ENCODE results near the gene KCNRG. TPM values are rescaled to one million over a fixed set of nuclear protein-coding genes. Genes with fewer than 3 reads are reported as not detected.
A peak's percentile ranks its signal among the peaks of the same experiment; 100 is the strongest.
"Not testable (repeated sequence)": the region's sequence is repeated elsewhere in the genome, so short reads cannot be mapped to it uniquely, and the experiment has no call there.

KCNRG gene, protein sequence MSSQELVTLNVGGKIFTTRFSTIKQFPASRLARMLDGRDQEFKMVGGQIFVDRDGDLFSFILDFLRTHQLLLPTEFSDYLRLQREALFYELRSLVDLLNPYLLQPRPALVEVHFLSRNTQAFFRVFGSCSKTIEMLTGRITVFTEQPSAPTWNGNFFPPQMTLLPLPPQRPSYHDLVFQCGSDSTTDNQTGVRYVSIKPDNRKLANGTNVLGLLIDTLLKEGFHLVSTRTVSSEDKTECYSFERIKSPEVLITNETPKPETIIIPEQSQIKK
- polyA plus RNA-seq (2013, experiment 1 of 2; ENCODE audit: insufficient read length) = 0.35 TPM
- 0.48 TPM for polyA plus RNA-seq (2013, experiment 2 of 2; ENCODE audit: insufficient read length)

DNA sequence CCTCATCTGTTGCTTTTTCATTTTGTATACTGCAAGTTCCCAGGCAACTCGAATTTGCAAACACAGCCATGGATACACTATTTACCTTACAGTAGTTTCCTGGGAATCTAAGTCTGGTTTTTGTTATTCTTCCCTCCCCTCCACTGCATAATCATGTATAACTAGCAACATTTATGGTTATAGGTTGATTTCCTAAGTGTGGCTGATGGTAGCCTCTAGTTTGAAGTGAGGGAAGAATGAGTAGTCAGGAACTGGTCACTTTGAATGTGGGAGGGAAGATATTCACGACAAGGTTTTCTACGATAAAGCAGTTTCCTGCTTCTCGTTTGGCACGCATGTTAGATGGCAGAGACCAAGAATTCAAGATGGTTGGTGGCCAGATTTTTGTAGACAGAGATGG lies at the start of gene KCNRG:
KCNRG (plus strand) TSS at position 187 of the 400 bp plus-strand sequence; CDS start at position 237, 50 bp downstream.
- no peak for DNase-seq

DNA sequence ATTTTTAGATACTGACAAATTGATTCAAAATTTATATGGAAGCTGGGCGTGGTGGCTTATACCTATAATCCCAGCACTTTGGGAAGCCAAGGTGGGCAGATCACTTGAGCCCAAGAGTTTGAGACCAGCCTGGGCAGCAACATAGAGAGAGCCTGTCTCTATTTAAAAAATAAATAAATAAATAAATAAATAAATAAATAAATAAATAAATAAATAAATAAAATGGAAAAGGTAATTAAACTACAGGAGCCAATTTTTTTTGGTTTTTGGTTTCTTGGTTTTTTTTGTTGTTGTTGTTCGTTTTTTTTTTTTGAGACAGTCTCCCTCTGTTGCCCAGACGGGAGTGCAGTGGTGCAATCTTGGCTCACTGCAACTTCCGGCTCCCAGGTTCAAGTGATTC lies 47.8 kb upstream of the KCNRG start:
- no peak for DNase-seq

DNA sequence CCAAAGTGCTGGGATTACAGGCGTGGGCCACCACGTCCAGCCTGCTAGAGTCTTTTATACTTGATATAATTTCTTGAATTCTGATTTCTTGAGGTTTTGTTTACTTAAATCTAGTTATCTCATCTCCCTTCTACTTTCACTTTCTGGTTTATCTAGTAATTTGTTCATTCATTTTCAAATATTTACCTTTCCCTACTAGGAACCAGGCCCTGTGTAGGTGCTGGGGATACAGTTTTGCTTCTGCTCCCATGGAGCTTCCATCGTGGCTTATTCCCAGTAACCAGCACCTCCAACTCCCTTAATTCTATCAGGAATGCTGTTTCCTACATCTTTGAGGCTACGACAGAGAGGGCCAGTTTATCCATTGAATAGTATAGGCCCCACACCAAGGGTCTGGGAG lies 42.5 kb upstream of the KCNRG start:
- no peak for DNase-seq

DNA sequence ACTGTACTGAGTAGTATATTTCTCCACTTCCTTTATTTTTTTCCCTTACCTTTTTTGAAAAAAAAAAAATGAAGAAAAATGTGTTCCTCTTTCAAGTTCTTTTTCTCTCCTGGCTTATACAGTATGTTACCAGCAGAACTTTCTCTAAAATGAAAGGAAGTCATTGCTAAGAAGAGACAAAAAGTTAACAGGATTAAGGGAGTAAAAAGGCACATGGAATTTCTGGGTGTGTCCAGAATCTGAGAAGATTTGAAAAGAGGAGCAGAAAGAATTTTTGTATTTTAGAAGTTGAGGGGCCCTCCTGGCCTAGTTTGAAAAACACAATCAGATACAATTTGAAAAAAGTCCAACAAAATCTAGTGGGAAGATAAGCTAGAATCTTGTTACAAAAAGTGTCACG lies 39.4 kb upstream of the KCNRG start:
- DNase-seq = no peak

DNA sequence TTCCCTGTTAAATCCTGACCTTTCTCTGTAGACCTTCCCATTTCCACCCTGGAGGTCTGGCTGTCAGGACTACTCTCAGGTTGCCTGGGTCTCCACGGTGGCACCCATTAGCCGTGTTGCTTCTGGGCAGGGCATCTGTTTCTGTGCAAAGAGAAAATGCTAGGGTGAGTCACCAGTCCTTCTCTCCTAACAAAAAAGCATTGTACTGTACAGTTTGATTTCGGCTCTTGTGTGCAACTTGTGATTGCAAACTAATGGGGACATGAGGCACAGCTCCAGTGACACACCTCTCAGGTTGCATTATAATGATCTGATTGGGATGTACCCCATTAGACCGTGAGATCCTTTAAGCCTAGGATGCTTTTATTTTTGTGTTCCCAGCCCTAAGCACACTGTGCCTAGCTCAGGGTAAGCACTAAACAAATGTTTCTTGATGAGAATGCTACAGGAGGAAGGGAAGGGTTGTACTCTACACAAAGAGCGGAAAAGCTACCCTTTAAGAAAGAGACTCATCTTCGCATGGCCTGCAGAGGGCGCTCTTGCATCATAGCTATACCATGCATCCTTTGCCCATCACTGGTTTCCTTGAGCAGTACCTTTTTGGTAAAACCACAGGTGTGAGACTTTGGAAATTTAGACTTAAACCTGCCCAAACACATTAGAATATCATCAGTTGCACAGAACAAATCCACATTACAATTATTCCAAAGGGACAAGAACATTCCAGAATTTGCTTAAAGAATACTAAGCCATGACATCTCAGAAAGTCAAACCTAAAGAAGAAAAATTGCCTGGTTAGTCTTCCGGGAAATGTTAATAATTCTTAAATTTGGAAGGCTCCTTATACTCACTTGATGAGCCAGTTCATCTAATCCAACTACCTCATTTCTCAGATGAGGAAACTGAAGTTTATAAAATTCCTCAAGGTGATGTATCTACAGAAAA lies 38.7 kb upstream of the KCNRG start:
- DNase-seq = peak; percentile 60

DNA sequence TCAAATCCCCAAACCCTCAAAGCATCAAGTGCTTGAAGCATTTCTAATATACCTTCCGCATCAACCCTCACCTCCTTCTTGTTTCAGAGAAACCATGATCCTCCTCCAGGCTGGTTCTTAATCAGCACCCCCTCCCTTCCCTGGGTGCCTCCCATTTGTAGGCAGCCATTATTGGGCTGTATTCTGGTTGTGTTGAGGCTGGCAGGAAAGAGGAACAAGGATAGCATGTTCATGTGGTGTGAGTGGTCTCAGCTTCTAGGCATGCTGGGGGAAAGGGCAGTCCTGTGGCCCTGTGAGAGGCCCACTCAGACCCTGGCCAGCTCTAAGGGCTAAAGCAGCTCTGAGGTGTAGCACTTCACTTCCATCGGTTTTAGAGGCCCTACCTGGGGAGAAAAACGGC lies 37.3 kb upstream of the KCNRG start:
- no peak for DNase-seq

DNA sequence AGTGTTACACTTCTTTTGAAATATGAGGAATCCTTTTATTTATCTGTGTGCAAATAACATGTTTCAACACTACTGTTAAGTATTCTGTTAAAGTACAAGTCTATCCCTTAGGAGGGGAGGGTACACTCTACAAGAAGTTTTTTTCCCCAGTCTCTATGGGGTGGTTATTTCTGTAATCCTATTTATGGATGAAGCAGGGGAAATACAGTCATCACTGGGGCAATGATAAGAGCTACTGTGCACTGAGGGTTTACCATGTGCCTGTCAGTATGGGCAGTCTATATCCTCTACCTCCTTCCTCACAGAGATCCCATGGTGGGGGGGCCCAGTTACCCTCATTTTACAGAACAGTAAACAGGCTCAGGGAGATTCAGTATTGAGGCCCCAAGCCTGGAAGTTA lies 35.0 kb upstream of the KCNRG start:
- DNase-seq = no peak

DNA sequence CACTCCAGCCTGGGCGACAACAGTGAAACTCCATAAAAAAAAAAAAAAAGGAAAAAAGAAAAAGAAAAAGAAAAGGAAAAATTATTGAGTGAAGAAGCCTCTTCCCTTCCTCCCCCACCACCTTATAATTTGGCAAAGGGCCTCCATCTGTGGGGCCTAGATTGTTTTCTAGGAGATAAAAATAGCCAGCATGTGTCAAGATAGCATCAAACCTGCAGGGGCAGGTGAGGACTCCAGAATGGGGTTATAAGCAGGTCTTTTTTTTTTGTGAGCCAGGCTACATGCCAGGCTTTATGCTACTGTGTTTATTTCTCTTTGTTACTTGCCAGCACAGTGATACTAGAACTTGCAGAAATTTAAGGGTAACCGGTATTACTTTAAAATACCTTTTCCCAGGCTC lies 30.1 kb upstream of the KCNRG start:
- DNase-seq = no peak

DNA sequence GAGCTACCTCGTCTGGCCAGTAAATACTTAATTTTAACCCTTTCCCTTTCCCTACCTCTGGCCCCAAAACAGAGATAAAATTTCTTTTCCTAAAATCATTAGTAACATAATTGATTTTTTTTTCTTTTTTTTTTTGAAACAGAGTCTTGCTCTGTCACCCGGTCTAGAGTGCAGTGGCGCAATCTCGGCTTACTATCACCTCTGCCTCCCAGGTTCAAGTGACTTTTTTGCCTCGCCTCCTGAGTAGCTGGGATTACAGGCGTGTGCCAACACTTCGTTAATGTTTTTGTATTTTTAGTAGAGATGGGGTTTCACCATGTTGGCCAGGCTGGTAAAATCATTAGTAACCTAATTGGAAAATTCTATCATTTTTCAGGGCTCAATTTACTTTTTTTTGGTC lies 28.8 kb upstream of the KCNRG start:
- no peak for DNase-seq

DNA sequence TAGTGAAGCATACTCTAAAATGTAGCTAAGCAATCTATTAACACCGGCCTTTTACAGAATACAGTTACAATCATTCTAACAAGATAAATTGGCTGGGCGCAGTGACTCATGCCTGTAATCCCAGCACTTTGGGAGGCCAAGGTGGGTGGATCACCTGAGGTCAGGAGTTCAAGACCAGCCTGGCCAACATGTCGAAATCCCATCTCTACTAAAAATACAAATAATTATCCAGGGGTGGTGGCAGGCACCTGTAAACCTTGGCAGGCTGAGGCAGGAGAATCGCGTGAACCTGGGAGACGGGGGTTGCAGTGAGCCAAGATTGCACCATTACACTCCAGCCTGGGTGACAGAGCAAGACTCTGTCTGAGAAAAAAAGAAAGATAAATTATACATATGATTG lies 24.6 kb upstream of the KCNRG start:
- not testable (repeated sequence) for DNase-seq

DNA sequence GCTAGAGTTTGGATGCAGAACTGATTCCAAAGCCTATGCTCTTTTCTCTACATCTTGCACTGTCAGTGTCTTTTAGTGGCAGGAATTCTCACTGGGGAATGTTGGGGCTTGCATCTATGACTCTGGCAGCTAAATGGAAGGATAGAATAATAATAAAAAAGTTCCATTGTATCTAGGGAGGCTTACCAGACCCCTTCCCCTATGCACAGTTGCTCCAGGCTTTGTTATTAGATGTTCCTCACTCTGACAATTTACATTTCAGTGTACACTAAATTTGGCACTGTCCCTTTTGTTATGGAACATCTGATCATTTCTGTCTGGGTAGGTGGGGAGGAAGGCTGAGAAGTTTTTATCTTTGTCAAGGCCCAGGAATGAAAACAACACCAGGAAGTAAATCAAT lies 22.1 kb upstream of the KCNRG start:
- DNase-seq = no peak

DNA sequence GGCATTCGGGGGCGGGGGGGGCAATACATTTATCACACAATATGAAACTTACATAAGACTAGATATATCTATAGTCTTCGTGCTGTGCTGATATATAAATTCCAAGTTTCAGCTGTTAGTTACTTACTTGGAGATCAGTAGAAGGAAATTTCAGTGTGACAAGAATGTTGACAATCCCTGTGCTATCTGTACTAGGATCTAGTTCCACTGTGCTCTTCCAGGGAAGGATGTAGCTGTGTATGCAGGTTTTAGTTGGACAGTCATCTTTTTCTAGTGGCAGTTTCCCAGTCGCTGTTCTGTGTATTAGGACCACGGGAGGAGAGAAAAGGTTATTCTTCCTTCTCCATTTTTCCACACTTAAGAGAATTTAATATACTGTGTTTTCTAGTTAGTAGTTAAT lies 21.6 kb upstream of the KCNRG start:
- no peak for DNase-seq

DNA sequence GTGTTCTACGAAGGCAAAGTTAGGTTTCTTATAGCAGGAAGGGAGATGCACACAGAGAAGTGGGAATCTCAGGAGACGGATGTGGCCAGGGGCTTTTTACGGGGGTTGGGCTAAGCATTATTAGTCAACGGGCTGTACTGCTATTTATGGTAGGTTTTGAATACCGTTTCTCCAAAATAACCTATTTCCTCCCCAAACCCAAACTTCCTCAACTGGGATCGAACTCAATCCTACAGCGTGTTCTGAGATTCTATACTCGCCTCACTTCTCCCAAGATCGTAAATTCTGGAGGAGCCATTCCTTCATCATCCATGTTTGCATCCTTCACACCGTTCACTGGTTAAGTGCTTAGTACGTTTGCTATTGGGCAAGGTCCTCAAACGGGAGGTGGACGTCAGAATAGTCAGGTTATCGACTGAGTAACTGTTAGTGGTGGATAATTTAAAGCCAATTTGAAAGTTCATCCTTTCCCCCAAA lies 19.6 kb upstream of the KCNRG start:
- DNase-seq = no peak

DNA sequence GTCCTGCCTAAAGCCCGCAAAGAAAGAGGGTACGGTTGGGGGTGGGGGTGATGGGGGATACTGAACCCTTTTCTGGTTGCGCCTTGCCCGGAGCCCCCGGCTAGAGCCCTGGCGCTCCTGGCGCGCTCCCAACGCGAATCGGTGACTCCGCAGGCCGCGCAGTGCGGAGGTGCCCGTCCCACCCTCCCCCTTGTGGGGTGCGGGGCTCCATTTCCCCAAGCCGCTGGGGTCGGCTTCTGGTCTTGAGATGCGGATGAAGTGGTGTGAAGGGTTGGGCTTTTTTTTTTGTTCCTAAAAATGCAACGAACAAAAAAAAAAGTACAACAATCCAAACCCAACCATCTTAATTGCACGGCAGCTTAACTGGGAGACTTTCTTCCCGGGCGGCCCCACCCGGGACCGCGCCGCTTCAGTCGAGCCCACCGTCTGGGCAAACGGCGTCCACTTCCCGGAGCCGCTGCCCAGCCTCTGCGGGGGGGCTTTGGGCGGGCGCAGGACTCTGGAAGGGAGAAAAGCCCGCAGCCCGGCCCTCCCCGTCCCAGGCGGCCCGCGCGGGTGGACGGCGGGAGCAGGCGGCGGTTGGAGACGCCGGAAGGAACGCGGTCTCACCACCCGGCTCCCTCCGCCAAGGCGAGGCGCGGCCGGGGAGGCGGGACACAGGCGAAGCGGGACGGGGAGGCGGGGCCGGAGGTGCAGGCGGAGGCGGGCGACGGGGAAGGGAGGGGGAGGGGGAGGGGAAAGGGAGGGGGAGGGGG lies 18.9 kb upstream of the KCNRG start:
- DNase-seq = peak; percentile 96

DNA sequence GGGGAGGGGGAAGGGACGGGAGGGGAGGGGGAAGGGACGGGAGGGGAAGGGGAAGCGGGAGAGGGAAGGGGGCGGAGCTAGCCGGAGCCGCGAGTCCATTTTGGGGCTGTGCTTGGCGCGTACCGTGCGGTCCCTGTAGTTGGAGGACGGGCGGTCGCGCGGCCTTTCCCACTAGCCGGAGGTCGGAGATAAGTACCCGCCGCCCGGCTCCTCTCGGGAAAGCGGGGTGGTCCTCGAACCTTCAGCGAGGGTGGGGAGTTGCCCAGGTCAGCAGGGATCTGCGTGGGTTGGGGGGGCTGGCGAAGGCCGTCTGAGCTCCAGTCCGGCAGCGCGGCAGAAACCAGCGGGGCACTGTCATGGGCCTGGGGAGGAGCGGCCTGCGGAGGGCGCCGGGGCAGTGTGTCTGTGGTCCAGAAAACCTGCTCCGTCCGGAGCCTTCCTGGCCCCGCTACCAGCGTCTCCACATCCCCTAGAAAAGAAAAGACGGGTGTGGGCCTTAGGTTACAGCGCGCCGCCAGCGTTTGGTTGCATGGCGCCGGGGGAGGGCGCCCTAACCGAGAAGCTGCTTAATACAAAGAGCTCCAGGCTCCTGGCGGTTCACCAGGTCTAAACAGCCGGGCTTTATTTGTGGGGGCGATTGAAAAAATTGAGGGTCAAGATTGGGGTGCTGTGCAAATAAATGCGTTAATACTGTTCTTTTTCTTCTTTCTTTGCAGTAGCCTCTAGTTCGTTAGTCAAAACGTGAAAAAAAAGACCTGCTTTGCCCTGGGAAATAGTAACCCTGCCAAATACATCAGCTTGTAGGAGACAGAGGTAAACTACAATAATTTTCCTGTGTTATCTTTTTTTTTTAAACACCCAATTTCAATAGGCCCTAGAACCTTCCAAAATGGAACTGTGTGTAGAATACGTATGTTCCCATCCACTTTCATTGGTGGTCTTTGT lies 18.0 kb upstream of the KCNRG start, which contains the start of gene TRIM13:
TRIM13 (plus strand) TSS at position 92 of the 945 bp plus-strand sequence. CDS start 14,899 bp downstream, outside the sequence.
- peak; percentile 90 for DNase-seq

DNA sequence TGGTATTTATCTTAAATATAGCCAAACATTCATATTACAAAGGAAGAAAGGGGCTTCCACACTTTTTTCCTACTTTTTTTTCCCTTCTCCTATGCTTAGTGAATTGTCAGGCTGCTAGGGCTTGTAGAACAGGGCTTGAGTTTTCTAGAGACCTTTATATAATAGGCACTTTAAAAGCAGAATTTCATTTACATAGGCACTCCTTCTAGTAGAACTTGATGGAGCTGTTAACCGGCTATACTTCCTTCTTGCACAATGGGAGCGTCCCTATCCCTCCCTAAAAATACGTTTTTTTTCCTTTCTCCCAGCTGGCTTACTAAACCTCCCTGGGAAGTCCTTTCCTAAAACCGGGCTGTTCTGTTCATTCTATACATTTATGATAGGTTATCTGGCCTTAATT lies 17.3 kb upstream of the KCNRG start:
- DNase-seq = no peak

DNA sequence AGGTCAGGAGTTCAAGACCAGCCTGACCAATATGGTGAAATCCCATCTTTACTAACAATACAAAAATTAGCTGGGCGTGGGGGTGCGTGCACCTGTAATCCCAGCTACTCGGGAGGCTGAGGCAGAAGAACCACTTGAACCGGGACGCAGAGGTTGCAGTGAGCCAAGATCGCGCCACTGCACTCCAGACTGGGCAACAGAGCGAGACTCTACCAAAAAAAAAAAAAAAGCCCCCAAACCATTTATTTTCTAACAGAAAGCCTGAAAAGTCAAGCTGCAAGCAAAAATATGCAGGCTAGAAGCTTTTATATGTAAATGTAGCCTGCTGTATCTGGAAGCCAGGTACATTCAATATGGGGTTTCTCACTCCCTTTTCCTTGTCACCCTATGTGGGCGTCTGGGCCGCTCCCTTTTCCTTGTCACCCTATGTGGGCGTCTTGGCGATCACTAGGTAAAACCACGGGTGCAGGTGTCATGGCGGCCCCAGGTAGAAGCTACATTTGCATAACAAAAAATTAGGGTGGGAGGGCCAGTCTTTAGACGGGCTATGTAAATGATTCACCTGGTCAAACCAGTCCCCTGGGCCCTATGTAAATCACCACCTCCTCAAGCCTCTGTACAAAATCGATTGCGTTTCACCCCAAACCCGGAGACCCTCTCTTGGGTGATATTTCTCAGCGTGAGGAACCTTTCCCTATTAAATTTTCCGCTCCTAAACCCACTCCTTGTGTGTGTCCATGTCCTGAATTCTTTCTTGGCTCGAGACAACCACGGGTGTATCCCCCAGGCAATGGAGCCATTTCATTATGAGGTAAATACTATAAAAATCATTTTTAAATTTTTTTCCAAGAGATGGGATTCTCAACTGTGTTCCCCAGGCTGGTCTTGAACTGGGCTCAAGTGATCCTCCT lies 16.3 kb upstream of the KCNRG start:
- DNase-seq = no peak

DNA sequence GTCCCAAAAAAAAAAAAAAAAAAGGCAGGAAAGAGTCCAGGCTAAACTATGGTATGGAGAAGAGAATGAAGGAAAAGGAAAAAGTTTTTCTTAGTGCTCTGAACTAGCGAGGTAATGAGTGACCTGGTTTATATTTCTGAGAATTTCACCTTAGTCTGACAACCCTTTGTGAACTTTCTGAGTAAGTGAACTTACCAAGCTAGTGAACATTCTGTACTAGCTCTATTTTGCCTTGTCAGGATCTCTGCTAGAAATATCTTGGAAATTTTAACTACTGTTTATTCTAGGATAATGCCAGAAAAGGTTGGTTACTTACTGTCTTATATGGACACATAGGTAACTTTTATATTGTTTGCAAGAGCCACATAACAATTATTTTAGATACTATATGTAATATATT lies 14.0 kb upstream of the KCNRG start:
- no peak for DNase-seq

DNA sequence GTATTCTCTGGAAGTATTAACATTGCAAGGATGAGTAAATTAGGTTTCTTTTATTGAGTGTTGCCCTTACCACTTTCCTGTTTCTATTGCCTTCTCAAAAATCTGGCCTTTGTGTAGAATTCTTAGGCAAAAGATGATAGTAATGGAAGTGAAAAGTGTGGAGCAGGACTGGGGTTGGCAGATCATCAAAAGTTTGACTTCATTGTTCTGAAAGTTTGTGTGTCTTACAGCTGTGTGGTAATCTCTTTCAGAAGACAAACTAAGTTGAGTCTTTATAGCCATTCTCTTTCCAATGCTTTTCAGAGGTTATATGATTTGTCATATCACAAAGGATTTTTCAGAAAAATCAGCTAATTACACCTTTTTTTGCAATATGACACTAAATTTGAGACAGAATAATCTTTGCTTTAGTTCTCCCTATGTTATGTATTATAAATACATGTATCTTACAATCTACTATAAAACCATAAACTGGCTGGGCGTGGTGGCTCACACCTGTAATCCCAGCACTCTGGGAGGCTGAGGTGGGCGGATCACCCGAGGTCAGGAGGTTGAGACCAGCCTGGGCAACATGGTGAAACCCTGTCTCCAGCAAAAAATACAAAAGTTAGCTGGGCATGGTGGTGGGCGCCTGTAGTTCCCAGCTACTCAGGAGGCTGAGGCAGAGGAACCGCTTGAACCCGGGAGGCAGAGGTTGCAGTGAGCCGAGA lies 8.7 kb upstream of the KCNRG start:
- DNase-seq = peak; percentile 14

DNA sequence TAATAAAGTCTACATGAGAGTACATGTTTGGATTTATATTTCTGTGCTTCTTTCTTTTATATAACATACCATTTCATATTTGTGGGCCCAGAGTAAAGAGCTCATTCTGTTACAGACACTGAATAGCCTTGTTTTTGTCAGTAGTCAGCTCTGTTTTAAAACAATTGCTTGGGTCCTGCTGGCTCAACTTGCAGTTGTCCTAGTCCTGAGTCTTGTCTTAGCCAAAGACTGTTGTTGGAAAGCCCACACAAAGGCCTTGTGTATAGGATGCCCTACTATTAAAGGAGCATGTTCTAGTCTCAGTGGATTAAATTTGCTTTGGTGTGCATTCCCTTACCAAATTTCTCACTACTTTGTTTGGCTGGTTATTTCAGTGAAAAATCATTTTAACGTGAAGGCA lies 3.8 kb upstream of the KCNRG start:
- DNase-seq = no peak

Measured in fibroblast of skin of abdomen (primary cell).